A549 treated with dexamethasone at 1 μM for 4 hours (cell line): ENCODE results near the gene CYP1A1. TPM values are rescaled to one million over a fixed set of nuclear protein-coding genes. Genes with fewer than 3 reads are reported as not detected.

Experiments
- total RNA-seq: library from RNA; stranded (reverse); fragments of 200-300 nt; extraction: Qiagen RNA extraction; gene quantifications from 5 replicates; pipeline ENCODE4 v1.2.3, GENCODE V29; 2022

The CYP1A1 gene
- total RNA-seq, result 1.5 to 2.7 TPM (median 1.6 TPM) in 5 replicates

GRCh38 chr15:74725225-74725774 lies at the start of gene CYP1A1:
CYP1A1 (minus strand) TSS chr15:74725528; CDS start chr15:74723097, 2,431 bp downstream.

GRCh38 chr15:74748322-74748946 lies 23.1 kb upstream of the CYP1A1 start, which contains the start of gene CYP1A2:
CYP1A2 (plus strand) TSS chr15:74748845; CDS start chr15:74749739, 894 bp downstream.

GRCh38 chr15:74695597-74696397 lies 29.5 kb downstream of the CYP1A1 start, which contains the start of gene EDC3:
EDC3 (minus strand) TSS chr15:74696024; CDS start chr15:74675124, 20,900 bp downstream.

Other genes with a start within 250 kb of the CYP1A1 start
- gene ARID3B, start 184.3 kb downstream of the CYP1A1 start, total RNA-seq, result 2.9 to 3.7 TPM (median 3.1 TPM) in 5 replicates
- 33.4 to 40.5 TPM (median 35.7 TPM) in 5 replicates for gene CLK3, start 109.7 kb downstream of the CYP1A1 start, total RNA-seq
- gene EDC3, start 29.5 kb downstream of the CYP1A1 start, total RNA-seq, result 21.8 to 25.5 TPM (median 22.7 TPM) in 5 replicates
- gene CYP1A2, start 23.3 kb upstream of the CYP1A1 start, total RNA-seq, result not detected in 5 replicates
- gene CSK, start 56.6 kb upstream of the CYP1A1 start, total RNA-seq, result 56.2 to 70.7 TPM (median 66.9 TPM) in 5 replicates
- gene LMAN1L, start 87.3 kb upstream of the CYP1A1 start, total RNA-seq, result 0.04 TPM in 1 of 5 replicates, not detected in the others
- gene CPLX3, start 101.1 kb upstream of the CYP1A1 start, total RNA-seq, result 0.05 to 0.06 TPM in 2 of 5 replicates, not detected in the others
- 21.0 to 36.3 TPM (median 29.4 TPM) in 5 replicates for gene ULK3, start 117.6 kb upstream of the CYP1A1 start, total RNA-seq
- gene SCAMP2, start 147.8 kb upstream of the CYP1A1 start, total RNA-seq, result 50.4 to 77.5 TPM (median 75.5 TPM) in 5 replicates
- gene MPI, start 164.5 kb upstream of the CYP1A1 start, total RNA-seq, result 24.1 to 35.5 TPM (median 34.3 TPM) in 5 replicates
- 24.8 to 36.0 TPM (median 31.9 TPM) in 5 replicates for gene FAM219B, start 181.3 kb upstream of the CYP1A1 start, total RNA-seq
- gene COX5A, start 212.5 kb upstream of the CYP1A1 start, total RNA-seq, result 506 to 581 TPM (median 526 TPM) in 5 replicates
- gene RPP25, start 231.2 kb upstream of the CYP1A1 start, total RNA-seq, result 19.5 to 26.5 TPM (median 24.9 TPM) in 5 replicates